ENCODE measurements around the gene BIRC7. TPM values are rescaled to one million over a fixed set of nuclear protein-coding genes. Genes with fewer than 3 reads are reported as not detected.
"Not testable (repeated sequence)": the region's sequence is repeated elsewhere in the genome, so short reads cannot be mapped to it uniquely, and the experiment has no call there.

Gene BIRC7
- total RNA-seq, 1 donor from 2014 or later: not detected

GRCh38 chr20:63206878-63207277 lies 28.8 kb upstream of the BIRC7 start:
- DNase-seq (ENCODE audit: low read depth): peak; percentile 81

GRCh38 chr20:63208346-63208909 lies 27.3 kb upstream of the BIRC7 start:
- peak; percentile 76 for DNase-seq (ENCODE audit: low read depth)

GRCh38 chr20:63210011-63210605 lies 25.6 kb upstream of the BIRC7 start:
- no peak for DNase-seq (ENCODE audit: low read depth)

GRCh38 chr20:63212393-63212730 lies 23.3 kb upstream of the BIRC7 start:
- no peak for DNase-seq (ENCODE audit: low read depth)

GRCh38 chr20:63212792-63213191 lies 22.9 kb upstream of the BIRC7 start:
- DNase-seq (ENCODE audit: low read depth): no peak

GRCh38 chr20:63214514-63214913 lies 21.2 kb upstream of the BIRC7 start:
- DNase-seq (ENCODE audit: low read depth): no peak

- peak; percentile 71 for DNase-seq (ENCODE audit: low read depth)
Measured at GRCh38 chr20:63215101-63216040, 20.3 kb upstream of the BIRC7 start.

- DNase-seq (ENCODE audit: low read depth): peak; percentile 96
Measured at GRCh38 chr20:63216041-63216848, 19.5 kb upstream of the BIRC7 start, which contains the start of gene YTHDF1. Gene YTHDF1 (minus strand): TSS chr20:63216131. CDS start chr20:63215892, 239 bp downstream.

GRCh38 chr20:63216849-63217471 lies 18.7 kb upstream of the BIRC7 start:
- no peak for DNase-seq (ENCODE audit: low read depth)

- DNase-seq (ENCODE audit: low read depth): no peak
Measured at GRCh38 chr20:63217706-63218105, 18.0 kb upstream of the BIRC7 start.

- DNase-seq (ENCODE audit: low read depth): no peak
Measured at GRCh38 chr20:63218701-63219446, 16.8 kb upstream of the BIRC7 start.

- DNase-seq (ENCODE audit: low read depth): no peak
Measured at GRCh38 chr20:63219447-63219821, 16.3 kb upstream of the BIRC7 start.

GRCh38 chr20:63219866-63220521 lies 15.7 kb upstream of the BIRC7 start:
- no peak for DNase-seq (ENCODE audit: low read depth)

GRCh38 chr20:63220696-63221399 lies 14.9 kb upstream of the BIRC7 start:
- DNase-seq (ENCODE audit: low read depth): no peak

GRCh38 chr20:63221400-63222053 lies 14.2 kb upstream of the BIRC7 start:
- not testable (repeated sequence) for DNase-seq (ENCODE audit: low read depth)

GRCh38 chr20:63222541-63222940 lies 13.2 kb upstream of the BIRC7 start:
- DNase-seq (ENCODE audit: low read depth): no peak

- peak; percentile 64 for DNase-seq (ENCODE audit: low read depth)
Measured at GRCh38 chr20:63223121-63223825, 12.4 kb upstream of the BIRC7 start.

GRCh38 chr20:63223826-63224207 lies 11.9 kb upstream of the BIRC7 start:
- DNase-seq (ENCODE audit: low read depth): no peak
